Progenitor cell of endocrine pancreas (in vitro differentiated cells): ENCODE data around the gene KCNK13. TPM values are rescaled to one million over a fixed set of nuclear protein-coding genes. Genes with fewer than 3 reads are reported as not detected.

ENCODE experiments used
- DNase-seq: peaks from one replicate; pipeline ENCODE4 v3.0.0; 2021; ENCODE audit warnings: low spot score; ENCODE audit not compliant: unreplicated experiment
- H3K27ac Mint-ChIP-seq: 2 replicates; pipeline ENCODE4 v1.8.0; 2021; ENCODE audit warnings: mild to moderate bottlenecking, moderate library complexity, mixed read lengths
- H3K27me3 Mint-ChIP-seq: 2 replicates; pipeline ENCODE4 v1.8.0; 2021; ENCODE audit warnings: mixed read lengths
- H3K36me3 Mint-ChIP-seq: 2 replicates; pipeline ENCODE4 v1.8.0; 2022; ENCODE audit warnings: mixed read lengths; ENCODE audit not compliant: insufficient read depth
- H3K4me1 Mint-ChIP-seq: 2 replicates; pipeline ENCODE4 v1.8.0; 2021; ENCODE audit warnings: low read depth, mixed read lengths
- H3K4me3 Mint-ChIP-seq: 2 replicates; pipeline ENCODE4 v1.8.0; 2021; ENCODE audit warnings: low read depth, mild to moderate bottlenecking, moderate library complexity, mixed read lengths
- H3K9me3 Mint-ChIP-seq: 2 replicates; pipeline ENCODE4 v1.8.0; 2021; ENCODE audit warnings: low read depth, mixed read lengths
- CTCF ChIP-seq: fragments of 200-600 bp; sonication (generic); IDR thresholded peaks from one replicate; pipeline ENCODE4 v1.5.0; 2021; ENCODE audit warnings: antibody characterized with exemption, mild to moderate bottlenecking; ENCODE audit not compliant: unreplicated experiment
- total RNA-seq: library from RNA; stranded (reverse); gene quantifications from 2 replicates; pipeline ENCODE4 v1.2.1, GENCODE V29; 2021

The KCNK13 gene
- total RNA-seq, 1 donor from 2014 or later, result not detected

GRCh38 chr14:90042496-90043252 is 19.1 kb upstream of the KCNK13 start:
- Mint-ChIP-seq H3K4me3 (no peak overlapping the region), H3K27ac (peak overlapping the region; percentile 21), H3K9me3 (no peaks in the 10 kb centered on the region), H3K36me3 (peaks cover 13% of the 10 kb centered on the region), H3K27me3 (no peaks in the 10 kb centered on the region), H3K4me1 (peaks cover 3% of the 10 kb centered on the region)
- DNase-seq, result no peak
- TF ChIP-seq CTCF, result no peak

GRCh38 chr14:90045616-90046015 is 16.2 kb upstream of the KCNK13 start:
- TF ChIP-seq CTCF, result no peak
- H3K9me3 Mint-ChIP-seq, result no peaks in the 10 kb centered on the region
- no peaks in the 10 kb centered on the region for H3K27me3 Mint-ChIP-seq
- peaks cover 5% of the 10 kb centered on the region for H3K36me3 Mint-ChIP-seq
- DNase-seq, result no peak
- H3K4me3 Mint-ChIP-seq, result no peak overlapping the region
- H3K4me1 Mint-ChIP-seq, result peaks cover 3% of the 10 kb centered on the region
- no peak overlapping the region for H3K27ac Mint-ChIP-seq

GRCh38 chr14:90049390-90049789 is 12.4 kb upstream of the KCNK13 start:
- no peak overlapping the region for H3K27ac Mint-ChIP-seq
- TF ChIP-seq CTCF, result no peak
- DNase-seq, result no peak
- H3K36me3 Mint-ChIP-seq, result peaks cover 1% of the 10 kb centered on the region
- peaks cover 13% of the 10 kb centered on the region for H3K27me3 Mint-ChIP-seq
- no peak overlapping the region for H3K4me3 Mint-ChIP-seq
- H3K9me3 Mint-ChIP-seq, result no peaks in the 10 kb centered on the region
- H3K4me1 Mint-ChIP-seq, result peaks cover 3% of the 10 kb centered on the region

GRCh38 chr14:90050271-90050670 is 11.5 kb upstream of the KCNK13 start:
- Mint-ChIP-seq H3K36me3 (peaks cover 1% of the 10 kb centered on the region), H3K9me3 (no peaks in the 10 kb centered on the region), H3K4me3 (no peak overlapping the region), H3K4me1 (peaks cover 2% of the 10 kb centered on the region), H3K27ac (no peak overlapping the region), H3K27me3 (peaks cover 13% of the 10 kb centered on the region)
- DNase-seq, result no peak
- TF ChIP-seq CTCF, result no peak

GRCh38 chr14:90053044-90053443 is 8.8 kb upstream of the KCNK13 start:
- H3K27me3 Mint-ChIP-seq, result peaks cover 22% of the 10 kb centered on the region

More at GRCh38 chr14:90053044-90053443, 8.8 kb upstream of the KCNK13 start:
- no peak for TF ChIP-seq CTCF
- Mint-ChIP-seq H3K4me1 (peaks cover 2% of the 10 kb centered on the region), H3K9me3 (no peaks in the 10 kb centered on the region), H3K27ac (no peak overlapping the region), H3K36me3 (no peaks in the 10 kb centered on the region), H3K4me3 (no peak overlapping the region)
- DNase-seq, result no peak
